ENCODE data around the gene SLC7A6.
A peak's percentile ranks its signal among the peaks of the same experiment; 100 is the strongest.
"Not testable (repeated sequence)": the region's sequence is repeated elsewhere in the genome, so short reads cannot be mapped to it uniquely, and the experiment has no call there.

The SLC7A6 gene

GRCh38 chr16:68283801-68284598, 19.7 kb downstream of the SLC7A6 start:
- DNase-seq (ENCODE audit: low spot score), result peak; percentile 37

- no peak for DNase-seq (ENCODE audit: low spot score)
These were observed 20.5 kb downstream of the SLC7A6 start for GRCh38 chr16:68284847-68285246.

- no peak for DNase-seq (ENCODE audit: low spot score)
These were observed 21.4 kb downstream of the SLC7A6 start for GRCh38 chr16:68285683-68286082.

GRCh38 chr16:68286153-68287074, 22.1 kb downstream of the SLC7A6 start:
- no peak for DNase-seq (ENCODE audit: low spot score)

- DNase-seq (ENCODE audit: low spot score), result peak; percentile 92
These were observed 23.2 kb downstream of the SLC7A6 start for GRCh38 chr16:68287276-68288251.

GRCh38 chr16:68288252-68288650, 23.9 kb downstream of the SLC7A6 start:
- peak; percentile 31 for DNase-seq (ENCODE audit: low spot score)

- not testable (repeated sequence) for DNase-seq (ENCODE audit: low spot score)
These were observed 24.5 kb downstream of the SLC7A6 start for GRCh38 chr16:68288796-68289195.

- no peak for DNase-seq (ENCODE audit: low spot score)
These were observed 24.9 kb downstream of the SLC7A6 start for GRCh38 chr16:68289202-68289601.

GRCh38 chr16:68289621-68290329, 25.4 kb downstream of the SLC7A6 start:
- peak; percentile 81 for DNase-seq (ENCODE audit: low spot score)

GRCh38 chr16:68290450-68290849, 26.1 kb downstream of the SLC7A6 start:
- no peak for DNase-seq (ENCODE audit: low spot score)

GRCh38 chr16:68291227-68291626, 26.9 kb downstream of the SLC7A6 start:
- DNase-seq (ENCODE audit: low spot score), result no peak

- no peak for DNase-seq (ENCODE audit: low spot score)
These were observed 28.1 kb downstream of the SLC7A6 start for GRCh38 chr16:68292425-68292824.

GRCh38 chr16:68296291-68296690, 32.0 kb downstream of the SLC7A6 start:
- DNase-seq (ENCODE audit: low spot score), result no peak

- DNase-seq (ENCODE audit: low spot score), result no peak
These were observed 32.4 kb downstream of the SLC7A6 start for GRCh38 chr16:68296693-68297092.

GRCh38 chr16:68297908-68298307, 33.6 kb downstream of the SLC7A6 start:
- DNase-seq (ENCODE audit: low spot score), result no peak

- DNase-seq (ENCODE audit: low spot score), result no peak
These were observed 34.0 kb downstream of the SLC7A6 start for GRCh38 chr16:68298312-68298711.

- peak; percentile 53 for DNase-seq (ENCODE audit: low spot score)
These were observed 34.7 kb downstream of the SLC7A6 start for GRCh38 chr16:68298907-68299561.

- DNase-seq (ENCODE audit: low spot score), result no peak
These were observed 35.5 kb downstream of the SLC7A6 start for GRCh38 chr16:68299571-68300453.

- DNase-seq (ENCODE audit: low spot score), result peak; percentile 33
These were observed 36.6 kb downstream of the SLC7A6 start for GRCh38 chr16:68300734-68301459.

Measured in GM03348 (cell line).